Loucy (cell line): ENCODE results near the gene F13A1.

Source experiments
- H2AFZ ChIP-seq: fragments of 200-600 bp; sonication (generic); 2 replicates; pipeline ENCODE4 v1.6.0; 2016; ENCODE audit warnings: antibody characterized with exemption, mild to moderate bottlenecking, low read length, moderate library complexity
- H3F3A ChIP-seq: fragments of 200-600 bp; 2 replicates; pipeline ENCODE4 v1.6.0; 2016; ENCODE audit warnings: antibody characterized with exemption, low read depth, mild to moderate bottlenecking
- H3K27me3 ChIP-seq: fragments of 200-600 bp; sonication (generic); 2 replicates; pipeline ENCODE4 v1.6.1; 2014; ENCODE audit warnings: low read length, mild to moderate bottlenecking; ENCODE audit not compliant: insufficient read depth, poor library complexity, severe bottlenecking
- H3K36me3 ChIP-seq: fragments of 200-600 bp; sonication (generic); 2 replicates; pipeline ENCODE4 v1.6.1; 2016; ENCODE audit warnings: low read length; ENCODE audit not compliant: insufficient read depth
- H3K4me1 ChIP-seq: fragments of 200-600 bp; sonication (generic); 2 replicates; pipeline ENCODE4 v1.5.1; 2014; ENCODE audit warnings: low read length, mild to moderate bottlenecking; ENCODE audit not compliant: insufficient read depth, poor library complexity, severe bottlenecking
- H3K4me2 ChIP-seq: fragments of 200-600 bp; sonication (generic); 2 replicates; pipeline ENCODE4 v1.6.0; 2014; ENCODE audit warnings: antibody characterized with exemption, low read length, low read depth, mild to moderate bottlenecking; ENCODE audit not compliant: poor library complexity, severe bottlenecking
- H3K4me3 ChIP-seq: fragments of 200-600 bp; sonication (generic); 2 replicates; pipeline ENCODE4 v1.5.1; 2014; ENCODE audit warnings: low read length, mild to moderate bottlenecking, mixed read lengths; ENCODE audit not compliant: poor library complexity, severe bottlenecking
- H3K79me2 ChIP-seq: fragments of 200-600 bp; sonication (generic); 2 replicates; pipeline ENCODE4 v1.6.1; 2014; ENCODE audit warnings: low read length; ENCODE audit not compliant: insufficient read depth
- H3K9ac ChIP-seq: fragments of 200-600 bp; sonication (generic); 2 replicates; pipeline ENCODE4 v1.6.0; 2014; ENCODE audit warnings: mild to moderate bottlenecking, low read depth, low read length, moderate library complexity; ENCODE audit not compliant: poor library complexity, severe bottlenecking
- H3K9me2 ChIP-seq: fragments of 200-600 bp; sonication (generic); replicated peaks from 2 replicates; pipeline ENCODE4 v1.6.1; 2016; ENCODE audit warnings: low read depth, low read length, mixed read lengths
- H3K9me3 ChIP-seq: fragments of 200-600 bp; sonication (generic); 2 replicates; pipeline ENCODE4 v1.6.1; 2014; ENCODE audit warnings: mild to moderate bottlenecking, antibody characterized with exemption, low read length, low read depth; ENCODE audit not compliant: insufficient read depth
- H4K20me1 ChIP-seq: fragments of 200-600 bp; sonication (generic); 2 replicates; pipeline ENCODE4 v1.6.0; 2014; ENCODE audit warnings: antibody characterized with exemption, low read length, mild to moderate bottlenecking; ENCODE audit not compliant: insufficient read depth, poor library complexity, severe bottlenecking
- EZH2phosphoT487 ChIP-seq: fragments of 200-600 bp; IDR thresholded peaks from 2 replicates; pipeline ENCODE4 v1.6.1; 2018; ENCODE audit warnings: antibody characterized with exemption, mild to moderate bottlenecking, moderate library complexity, borderline replicate concordance
- TF ChIP-seq, protein P1 (sequence below): fragments of 200-600 bp; sonication (generic); conservative IDR thresholded peaks from 2 replicates; pipeline ENCODE4 v1.5.1; 2014; ENCODE audit warnings: mild to moderate bottlenecking, antibody characterized with exemption, low read length

F13A1 gene

DNA sequence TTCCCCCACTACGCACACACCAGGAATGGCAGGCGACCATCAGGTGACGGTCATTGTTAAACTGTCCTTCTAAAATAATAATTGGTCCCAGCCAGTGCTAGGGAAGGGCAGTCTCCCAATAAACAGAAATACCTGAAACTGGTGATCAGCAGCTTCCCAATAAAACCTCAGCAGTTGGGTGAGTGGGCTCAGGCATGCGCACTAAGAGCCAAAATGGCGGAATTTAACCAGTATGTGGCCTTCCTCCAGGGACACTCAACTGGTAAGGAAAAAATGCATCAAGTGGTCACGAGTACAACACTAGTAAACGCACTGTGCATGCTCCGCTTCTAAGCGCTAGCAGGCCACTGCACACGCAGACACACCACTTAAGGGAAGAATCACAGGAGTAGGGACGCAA is 34.8 kb downstream of the F13A1 start:
- Histone ChIP-seq H3K27me3 (peaks cover 10% of the 10 kb centered on the region), H3K36me3 (no peaks in the 10 kb centered on the region), H3K9me3 (no peaks in the 10 kb centered on the region), H2AFZ (no peak overlapping the region), H3K4me2 (no peak overlapping the region), H3K4me1 (no peaks in the 10 kb centered on the region), H3K4me3 (no peak overlapping the region), H3F3A (no peaks in the 10 kb centered on the region), H3K9me2 (no peaks in the 10 kb centered on the region), H3K9ac (no peak overlapping the region), H4K20me1 (no peaks in the 10 kb centered on the region), H3K79me2 (no peaks in the 10 kb centered on the region)
- no peak for TF ChIP-seq EZH2phosphoT487
- TF ChIP-seq, protein P1, sequence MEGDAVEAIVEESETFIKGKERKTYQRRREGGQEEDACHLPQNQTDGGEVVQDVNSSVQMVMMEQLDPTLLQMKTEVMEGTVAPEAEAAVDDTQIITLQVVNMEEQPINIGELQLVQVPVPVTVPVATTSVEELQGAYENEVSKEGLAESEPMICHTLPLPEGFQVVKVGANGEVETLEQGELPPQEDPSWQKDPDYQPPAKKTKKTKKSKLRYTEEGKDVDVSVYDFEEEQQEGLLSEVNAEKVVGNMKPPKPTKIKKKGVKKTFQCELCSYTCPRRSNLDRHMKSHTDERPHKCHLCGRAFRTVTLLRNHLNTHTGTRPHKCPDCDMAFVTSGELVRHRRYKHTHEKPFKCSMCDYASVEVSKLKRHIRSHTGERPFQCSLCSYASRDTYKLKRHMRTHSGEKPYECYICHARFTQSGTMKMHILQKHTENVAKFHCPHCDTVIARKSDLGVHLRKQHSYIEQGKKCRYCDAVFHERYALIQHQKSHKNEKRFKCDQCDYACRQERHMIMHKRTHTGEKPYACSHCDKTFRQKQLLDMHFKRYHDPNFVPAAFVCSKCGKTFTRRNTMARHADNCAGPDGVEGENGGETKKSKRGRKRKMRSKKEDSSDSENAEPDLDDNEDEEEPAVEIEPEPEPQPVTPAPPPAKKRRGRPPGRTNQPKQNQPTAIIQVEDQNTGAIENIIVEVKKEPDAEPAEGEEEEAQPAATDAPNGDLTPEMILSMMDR: no peak

- no peak overlapping the region for H3K9ac ChIP-seq
- no peaks in the 10 kb centered on the region for H3K4me1 ChIP-seq
- no peaks in the 10 kb centered on the region for H3K27me3 ChIP-seq
- no peaks in the 10 kb centered on the region for H3F3A ChIP-seq
- H3K4me2 ChIP-seq: no peak overlapping the region
- H3K36me3 ChIP-seq: no peaks in the 10 kb centered on the region
- no peak for TF ChIP-seq EZH2phosphoT487
- TF ChIP-seq, protein P1: no peak
- H3K4me3 ChIP-seq: no peak overlapping the region
- H4K20me1 ChIP-seq: no peaks in the 10 kb centered on the region
- no peaks in the 10 kb centered on the region for H3K9me3 ChIP-seq
- no peaks in the 10 kb centered on the region for H3K9me2 ChIP-seq
- no peaks in the 10 kb centered on the region for H3K79me2 ChIP-seq
- no peak overlapping the region for H2AFZ ChIP-seq
These were observed 36.1 kb downstream of the F13A1 start for GRCh38 chr6:6284221-6284966.

- no peaks in the 10 kb centered on the region for H3K36me3 ChIP-seq
- H3K9me3 ChIP-seq: no peaks in the 10 kb centered on the region
- no peaks in the 10 kb centered on the region for H3K4me1 ChIP-seq
- H3K27me3 ChIP-seq: no peaks in the 10 kb centered on the region
- H2AFZ ChIP-seq: no peak overlapping the region
- H3F3A ChIP-seq: no peaks in the 10 kb centered on the region
- no peaks in the 10 kb centered on the region for H3K79me2 ChIP-seq
- no peaks in the 10 kb centered on the region for H3K9me2 ChIP-seq
- H3K4me3 ChIP-seq: no peak overlapping the region
- H4K20me1 ChIP-seq: no peaks in the 10 kb centered on the region
- no peak overlapping the region for H3K9ac ChIP-seq
- TF ChIP-seq EZH2phosphoT487: no peak
- TF ChIP-seq, protein P1: no peak
- H3K4me2 ChIP-seq: no peak overlapping the region
These were observed 36.7 kb downstream of the F13A1 start for GRCh38 chr6:6283746-6284145.
